K562 (cell line): ENCODE measurements around the gene TUBA4B. TPM values are rescaled to one million over a fixed set of nuclear protein-coding genes. Genes with fewer than 3 reads are reported as not detected.

ENCODE experiments used
- CBX3 ChIP-seq, 2 experiments: IDR thresholded peaks; 1 replicate in 1 of 2; 2 replicates in 1 of 2; pipeline ENCODE4 v1.6.1; 2012; ENCODE audit warnings: inconsistent platforms in 2 of 2, low read length in 2 of 2, borderline replicate concordance in 1 of 2, control low read depth in 1 of 2
- NFRKB ChIP-seq: fragments of 450-650 bp; IDR thresholded peaks from 2 replicates; pipeline ENCODE4 v1.6.1; 2016; ENCODE audit warnings: low read depth
- polyA plus RNA-seq, 8 experiments: library from polyadenylated mRNA; depleted of rRNA in 4 of 8; stranded (reverse) in 5 of 8; unstranded in 3 of 8; fragments of >200 nt; fragmentation: Nextera tagmentation in 2 of 8; fragmentation: Illumina TruSeq in 1 of 8; extraction: Ambion mirVana in 2 of 8; extraction: Trizol in 1 of 8; gene quantifications; 2 replicates each; pipeline versions ENCODE4 v1.2.1 to v1.2.3, GENCODE V29; 2011 to 2014; ENCODE audit warnings: inconsistent platforms in 1 of 8, missing spikeins in 1 of 8
- total RNA-seq, 7 experiments: library from RNA; depleted of rRNA in 6 of 7; stranded (reverse); fragments of >200 nt in 6 of 7; fragmentation: Illumina TruSeq in 2 of 7; extraction: Trizol in 2 of 7; gene quantifications; 2 replicates each; pipeline versions ENCODE4 v1.2.1 to v1.2.3, GENCODE V29; 2011 to 2021; ENCODE audit warnings: low replicate concordance in 1 of 7
- TF ChIP-seq, protein P1 (sequence below): fragments of 200-800 bp; sonication (Bioruptor generic); IDR thresholded peaks from 2 replicates; pipeline ENCODE4 v1.6.1; 2016; ENCODE audit warnings: missing genetic modification characterization, missing compliant biosample characterization

TUBA4B gene
- total and polyA plus RNA-seq, 9 of the 15 experiments (the other 6 are each of a cell fraction or from before 2014, with no cell fraction given) = 0.04 TPM; not detected in 8

DNA sequence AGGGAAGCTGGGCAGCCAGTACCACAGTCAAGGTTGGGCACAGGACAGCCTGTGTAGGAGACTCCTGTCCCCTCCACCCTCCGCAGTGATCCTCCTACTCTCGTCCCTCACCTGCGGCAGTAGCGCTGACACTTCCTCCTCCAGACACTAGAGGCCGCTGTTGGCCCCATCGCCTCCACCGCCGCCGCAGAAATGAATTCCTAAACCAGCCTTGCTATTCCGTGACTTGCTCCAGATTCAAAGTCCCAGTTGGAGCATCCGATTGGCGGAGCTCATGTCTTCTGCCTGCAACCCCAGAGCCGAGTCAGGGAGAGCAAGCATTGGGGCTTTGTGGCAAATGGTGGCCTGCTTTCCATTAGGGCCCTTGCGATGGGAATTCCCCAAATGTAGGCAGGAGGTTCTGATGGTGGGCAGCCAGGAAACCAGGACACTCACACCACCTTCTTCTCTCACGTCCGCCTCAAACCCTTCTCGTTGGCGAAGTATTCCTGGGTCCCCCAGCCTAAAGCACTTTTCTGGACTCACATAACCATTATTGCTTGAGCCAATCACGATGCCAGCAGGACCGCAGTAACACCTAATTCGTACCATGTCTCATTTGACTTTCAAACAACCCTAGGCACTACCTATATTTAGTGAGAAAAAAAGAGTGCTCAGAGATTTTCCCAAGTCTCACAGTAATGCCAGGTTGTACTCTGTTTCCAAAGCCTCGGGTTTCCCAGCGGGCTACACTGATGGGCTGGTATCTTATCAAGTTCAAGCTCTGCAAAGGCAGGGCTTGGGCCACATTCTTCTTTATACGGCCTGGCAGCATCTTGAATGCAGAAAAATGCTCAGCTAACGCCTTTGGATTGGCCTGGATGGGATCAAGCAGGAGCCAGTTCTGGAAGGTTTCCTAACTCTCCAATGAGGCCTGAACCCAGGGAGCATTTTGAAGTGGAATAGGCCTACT is 24.9 kb downstream of the TUBA4B start (continued):
- TF ChIP-seq, protein P1, sequence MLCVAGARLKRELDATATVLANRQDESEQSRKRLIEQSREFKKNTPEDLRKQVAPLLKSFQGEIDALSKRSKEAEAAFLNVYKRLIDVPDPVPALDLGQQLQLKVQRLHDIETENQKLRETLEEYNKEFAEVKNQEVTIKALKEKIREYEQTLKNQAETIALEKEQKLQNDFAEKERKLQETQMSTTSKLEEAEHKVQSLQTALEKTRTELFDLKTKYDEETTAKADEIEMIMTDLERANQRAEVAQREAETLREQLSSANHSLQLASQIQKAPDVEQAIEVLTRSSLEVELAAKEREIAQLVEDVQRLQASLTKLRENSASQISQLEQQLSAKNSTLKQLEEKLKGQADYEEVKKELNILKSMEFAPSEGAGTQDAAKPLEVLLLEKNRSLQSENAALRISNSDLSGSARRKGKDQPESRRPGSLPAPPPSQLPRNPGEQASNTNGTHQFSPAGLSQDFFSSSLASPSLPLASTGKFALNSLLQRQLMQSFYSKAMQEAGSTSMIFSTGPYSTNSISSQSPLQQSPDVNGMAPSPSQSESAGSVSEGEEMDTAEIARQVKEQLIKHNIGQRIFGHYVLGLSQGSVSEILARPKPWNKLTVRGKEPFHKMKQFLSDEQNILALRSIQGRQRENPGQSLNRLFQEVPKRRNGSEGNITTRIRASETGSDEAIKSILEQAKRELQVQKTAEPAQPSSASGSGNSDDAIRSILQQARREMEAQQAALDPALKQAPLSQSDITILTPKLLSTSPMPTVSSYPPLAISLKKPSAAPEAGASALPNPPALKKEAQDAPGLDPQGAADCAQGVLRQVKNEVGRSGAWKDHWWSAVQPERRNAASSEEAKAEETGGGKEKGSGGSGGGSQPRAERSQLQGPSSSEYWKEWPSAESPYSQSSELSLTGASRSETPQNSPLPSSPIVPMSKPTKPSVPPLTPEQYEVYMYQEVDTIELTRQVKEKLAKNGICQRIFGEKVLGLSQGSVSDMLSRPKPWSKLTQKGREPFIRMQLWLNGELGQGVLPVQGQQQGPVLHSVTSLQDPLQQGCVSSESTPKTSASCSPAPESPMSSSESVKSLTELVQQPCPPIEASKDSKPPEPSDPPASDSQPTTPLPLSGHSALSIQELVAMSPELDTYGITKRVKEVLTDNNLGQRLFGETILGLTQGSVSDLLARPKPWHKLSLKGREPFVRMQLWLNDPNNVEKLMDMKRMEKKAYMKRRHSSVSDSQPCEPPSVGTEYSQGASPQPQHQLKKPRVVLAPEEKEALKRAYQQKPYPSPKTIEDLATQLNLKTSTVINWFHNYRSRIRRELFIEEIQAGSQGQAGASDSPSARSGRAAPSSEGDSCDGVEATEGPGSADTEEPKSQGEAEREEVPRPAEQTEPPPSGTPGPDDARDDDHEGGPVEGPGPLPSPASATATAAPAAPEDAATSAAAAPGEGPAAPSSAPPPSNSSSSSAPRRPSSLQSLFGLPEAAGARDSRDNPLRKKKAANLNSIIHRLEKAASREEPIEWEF (CRISPR knock-in tag) = no peak
- TF ChIP-seq CBX3 (IDR thresholded peaks at IDR 0.05; ENCODE audit: borderline replicate concordance in 1 of 2, low read length in 2 of 2) (0 out of 3 replicates have a peak, but pooled peaks of 1 of the 2 experiments have one; percentile 11), NFRKB (0 out of 2 replicates have a peak, but pooled peaks have one; percentile 18)
